Activated CD4-positive, alpha-beta T cell treated with anti-CD3 and anti-CD28 coated beads, Interleukin-2, Interleukin-6, amounts not matched to agents 100 ng/mL and 50 ng/mL, durations not matched to agents 16 hours and 8 hours (primary cell): Measurements from ENCODE around the gene MPI.

Experiments
- DNase-seq: peaks from one replicate; pipeline ENCODE4 v3.0.0-alpha.2; 2020

The MPI gene

GRCh38 chr15:74937590-74938371, 47.9 kb downstream of the MPI start, which contains the start of gene COX5A:
Gene COX5A, minus strand, starts transcription at chr15:74938073. Its CDS starts 59 bp downstream, at chr15:74938014.
- peak; percentile 95 for DNase-seq

DNA sequence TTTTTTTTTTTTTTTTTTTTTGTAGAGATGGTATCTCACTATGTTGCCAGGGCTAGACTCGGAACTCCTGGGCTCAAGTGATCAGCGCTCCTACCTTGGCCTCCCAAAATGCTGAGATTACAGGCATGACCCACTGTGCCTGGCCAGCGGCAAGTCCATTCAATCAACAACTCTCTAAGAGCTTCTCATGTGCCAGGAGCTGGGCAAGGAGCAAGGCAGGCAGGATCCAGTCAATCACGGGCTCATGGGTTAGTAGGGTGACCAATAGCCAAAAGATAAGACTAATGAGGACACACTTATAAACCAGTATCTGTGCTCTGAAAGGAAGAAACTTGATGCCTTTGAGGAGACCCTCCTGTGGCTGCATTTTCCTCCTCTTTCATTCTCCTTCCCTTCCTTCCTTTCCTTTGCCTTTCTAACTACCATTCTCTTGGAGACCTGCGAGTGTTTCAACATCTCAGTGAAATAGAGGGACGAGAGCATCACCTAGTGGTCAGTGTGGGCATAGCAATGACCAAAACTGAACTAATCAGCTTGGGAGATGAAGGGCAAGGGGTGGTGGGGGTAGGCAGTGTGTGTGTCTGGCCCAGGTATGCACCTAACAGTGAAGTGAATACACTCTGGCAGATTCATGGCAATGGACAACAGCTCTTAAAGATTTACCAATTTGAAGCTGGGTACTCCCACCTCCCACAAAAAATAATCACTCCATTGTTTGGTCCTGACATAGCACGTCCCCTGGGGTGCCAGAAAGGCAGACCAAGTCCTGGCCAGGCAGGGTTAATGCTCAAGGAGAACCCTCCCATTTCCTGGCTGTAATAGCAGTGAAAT, 60.5 kb downstream of the MPI start:
- DNase-seq: peak; percentile 87

- no peak for DNase-seq
Observed at GRCh38 chr15:74951006-74951405, 61.2 kb downstream of the MPI start.
